ENCODE data around the gene TPH1. TPM values are rescaled to one million over a fixed set of nuclear protein-coding genes. Genes with fewer than 3 reads are reported as not detected.

Gene TPH1
- 0.14 TPM for total RNA-seq

DNA sequence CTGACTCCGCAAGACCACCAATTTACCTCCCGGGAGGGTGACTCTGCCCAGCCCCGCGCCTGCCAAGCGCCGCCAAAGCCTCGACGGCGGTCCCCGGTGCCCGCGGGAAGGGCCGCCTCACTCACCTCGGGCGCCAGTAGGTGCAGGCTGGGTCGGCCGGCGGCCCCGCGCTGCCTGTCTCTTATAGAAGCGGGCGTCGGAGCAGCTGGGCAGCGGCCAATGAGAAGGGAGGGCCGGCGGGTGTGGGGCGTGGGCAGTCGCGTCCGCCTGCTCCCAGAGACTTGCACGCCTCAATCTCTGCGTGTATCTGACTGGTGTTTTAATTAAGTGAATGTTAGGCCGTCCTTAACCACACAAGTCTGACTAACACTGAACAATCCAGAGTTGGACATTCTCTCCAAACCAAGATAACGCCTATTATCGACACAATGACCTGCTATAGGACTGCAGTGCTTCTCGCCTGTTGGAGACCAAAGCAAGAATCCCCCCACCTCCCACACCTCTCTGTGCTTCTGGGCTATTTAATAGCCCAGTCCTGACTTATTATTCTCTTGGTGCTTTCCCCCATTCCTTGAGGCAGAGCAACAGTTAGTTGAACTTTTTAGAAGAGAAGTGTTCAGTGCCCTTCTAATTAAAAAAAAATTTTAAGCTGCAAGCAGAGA is at the start of gene TPH1:
TPH1 (minus strand) TSS at position 154 of the 662 bp plus-strand sequence. CDS start 5,507 bp downstream, outside the sequence.
- peak; percentile 26 for DNase-seq (ENCODE audit: low spot score)

- no peak for DNase-seq (ENCODE audit: low spot score)
These were observed 47.9 kb upstream of the TPH1 start for GRCh38 chr11:18093959-18094358.

GRCh38 chr11:18091731-18092130 is 45.7 kb upstream of the TPH1 start:
- DNase-seq (ENCODE audit: low spot score) = no peak

DNA sequence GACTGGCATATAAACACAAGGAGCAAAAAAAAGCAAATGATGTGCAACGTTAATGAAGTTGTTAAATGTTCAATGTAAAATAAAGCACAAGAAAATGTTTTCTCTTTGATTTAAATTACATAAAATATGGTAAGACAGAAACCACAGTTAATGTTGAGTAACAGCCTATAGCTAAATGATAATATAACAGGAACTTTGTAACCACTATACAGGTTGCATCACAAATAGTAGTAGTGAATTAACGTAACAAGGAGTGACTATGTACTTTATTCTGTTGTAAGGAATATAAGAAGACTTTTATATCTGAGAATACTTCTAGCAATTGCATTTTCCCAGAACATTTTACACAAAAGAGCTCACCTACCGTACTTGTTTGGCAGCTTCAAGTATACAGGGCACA is 42.9 kb upstream of the TPH1 start:
- DNase-seq (ENCODE audit: low spot score) = no peak

- DNase-seq (ENCODE audit: low spot score) = no peak
These were observed 42.3 kb upstream of the TPH1 start for GRCh38 chr11:18088366-18088765.

DNA sequence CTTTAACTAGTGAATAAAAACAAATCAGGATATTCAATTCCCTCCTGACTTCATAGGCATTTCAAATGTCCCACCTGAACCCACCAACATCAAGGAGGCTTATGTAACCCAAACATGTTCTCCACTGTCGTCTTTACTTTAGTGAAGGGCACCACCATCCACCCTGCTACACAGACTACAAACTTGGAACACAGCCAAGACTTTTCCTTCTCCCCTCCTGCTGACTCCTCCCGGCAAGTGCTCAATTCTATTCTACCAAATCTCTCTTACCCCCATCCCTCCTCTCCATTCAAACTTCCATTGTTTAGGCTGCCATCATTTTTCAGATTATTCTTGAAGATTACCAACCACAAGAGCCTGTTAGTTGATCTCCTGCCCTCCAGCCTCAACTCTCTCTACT is 35.5 kb upstream of the TPH1 start:
- no peak for DNase-seq (ENCODE audit: low spot score)

DNA sequence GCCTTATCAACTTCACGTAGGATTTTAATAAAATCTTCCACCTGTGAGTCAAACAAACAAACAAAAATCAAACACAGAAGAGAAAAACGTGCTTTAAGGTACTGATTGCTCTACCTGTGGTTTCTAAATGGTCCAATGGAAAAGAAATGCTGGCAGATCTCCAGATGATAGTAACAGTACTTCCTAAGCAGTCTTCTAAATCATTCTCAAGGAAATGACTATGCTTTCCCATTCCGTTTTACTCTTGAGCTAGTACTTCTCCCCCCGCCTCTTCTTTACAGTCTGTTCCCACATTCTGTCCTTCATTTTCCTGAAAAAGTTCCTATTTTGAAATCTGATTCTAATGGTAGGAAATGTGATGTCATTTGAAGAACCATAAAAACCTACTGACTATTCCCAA is 34.4 kb upstream of the TPH1 start:
- DNase-seq (ENCODE audit: low spot score) = no peak

DNA sequence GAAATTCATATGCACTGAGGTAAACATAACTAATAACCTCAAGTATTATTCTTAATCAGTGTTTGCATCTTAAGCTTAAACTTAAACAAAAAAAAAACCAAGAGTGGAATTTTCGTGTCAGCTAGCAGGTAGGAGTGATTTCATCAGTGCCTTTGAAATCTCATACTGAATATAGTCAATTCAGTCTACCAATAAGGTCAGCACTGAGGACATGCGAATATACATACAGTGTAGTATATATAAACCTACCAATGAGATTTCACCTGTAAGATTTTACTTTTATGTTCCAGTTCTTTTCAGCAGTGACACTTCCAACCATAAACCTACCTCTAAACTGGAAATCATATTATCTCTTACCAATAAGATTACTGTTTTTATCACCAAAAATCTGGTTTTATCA is 32.8 kb upstream of the TPH1 start:
- DNase-seq (ENCODE audit: low spot score) = no peak

DNA sequence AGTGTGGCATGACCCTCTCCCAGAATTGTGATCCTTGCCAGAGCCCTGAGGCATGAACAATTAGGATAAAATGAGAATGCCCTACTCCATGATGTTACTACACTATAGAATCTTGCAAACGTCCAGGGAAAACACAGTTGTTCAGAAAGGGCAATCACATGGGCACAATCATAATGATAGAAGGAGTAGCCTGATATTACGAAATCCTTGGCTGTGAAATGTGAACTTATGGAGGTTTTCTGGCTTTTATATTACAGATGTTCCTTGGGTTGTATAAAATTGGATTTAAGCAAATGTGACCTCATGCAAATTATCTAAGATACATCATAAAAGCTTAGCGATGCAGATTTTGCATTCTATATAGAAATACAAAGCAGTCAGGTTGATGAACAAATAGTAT is 29.4 kb upstream of the TPH1 start:
- DNase-seq (ENCODE audit: low spot score) = no peak

GRCh38 chr11:18071098-18071705 is 25.1 kb upstream of the TPH1 start:
- DNase-seq (ENCODE audit: low spot score) = no peak

GRCh38 chr11:18067372-18067771 is 21.3 kb upstream of the TPH1 start:
- DNase-seq (ENCODE audit: low spot score) = no peak

DNA sequence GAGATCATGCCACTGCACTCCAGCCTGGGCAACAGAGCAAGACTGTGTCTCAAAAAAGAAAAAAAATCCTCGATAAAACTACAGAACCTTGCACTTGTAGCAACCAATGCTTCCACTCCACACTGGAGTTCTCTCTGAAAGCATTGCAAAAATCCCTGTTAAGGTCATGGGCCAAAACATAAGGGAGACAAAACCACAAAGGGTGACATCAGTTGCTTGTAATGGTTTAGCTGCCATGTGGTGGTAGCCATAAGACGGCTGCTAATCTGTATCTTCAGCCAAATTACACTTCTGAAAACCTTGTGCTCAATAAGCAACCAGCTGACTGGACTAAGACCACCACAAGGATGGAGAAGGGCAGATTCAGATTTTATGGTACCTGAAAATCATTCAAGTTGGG is 20.6 kb upstream of the TPH1 start:
- no peak for DNase-seq (ENCODE audit: low spot score)

- DNase-seq (ENCODE audit: low spot score) = no peak
These were observed 19.5 kb upstream of the TPH1 start for GRCh38 chr11:18065572-18065971.

DNA sequence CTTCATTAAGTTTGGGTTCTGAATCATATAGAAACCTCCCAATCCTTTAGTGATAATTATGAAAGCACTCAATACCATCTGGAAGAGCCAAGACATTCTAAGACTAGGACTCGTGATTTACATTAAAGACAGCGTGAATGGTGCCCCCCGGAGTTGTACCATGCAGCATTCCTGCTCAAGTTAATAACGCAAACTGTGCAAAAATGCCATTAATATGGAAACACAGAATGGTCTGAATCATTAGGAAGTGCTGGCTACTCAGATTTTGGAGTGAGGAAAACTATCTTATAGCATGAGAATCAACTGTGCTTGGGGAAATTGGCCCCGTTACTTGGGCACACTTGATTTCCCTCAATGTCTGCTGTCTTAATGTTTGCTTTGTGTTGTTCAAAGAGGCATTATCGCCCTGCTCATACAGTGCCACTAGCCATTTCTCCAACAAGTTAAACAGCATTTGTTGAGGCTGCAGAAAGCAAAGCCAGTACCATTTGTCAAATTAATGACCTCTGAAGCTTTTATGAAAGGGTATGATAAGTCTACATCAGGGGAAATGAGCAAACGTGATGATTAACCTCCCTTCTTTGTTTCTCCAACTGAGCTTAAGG is 18.5 kb upstream of the TPH1 start:
- DNase-seq (ENCODE audit: low spot score) = no peak

DNA sequence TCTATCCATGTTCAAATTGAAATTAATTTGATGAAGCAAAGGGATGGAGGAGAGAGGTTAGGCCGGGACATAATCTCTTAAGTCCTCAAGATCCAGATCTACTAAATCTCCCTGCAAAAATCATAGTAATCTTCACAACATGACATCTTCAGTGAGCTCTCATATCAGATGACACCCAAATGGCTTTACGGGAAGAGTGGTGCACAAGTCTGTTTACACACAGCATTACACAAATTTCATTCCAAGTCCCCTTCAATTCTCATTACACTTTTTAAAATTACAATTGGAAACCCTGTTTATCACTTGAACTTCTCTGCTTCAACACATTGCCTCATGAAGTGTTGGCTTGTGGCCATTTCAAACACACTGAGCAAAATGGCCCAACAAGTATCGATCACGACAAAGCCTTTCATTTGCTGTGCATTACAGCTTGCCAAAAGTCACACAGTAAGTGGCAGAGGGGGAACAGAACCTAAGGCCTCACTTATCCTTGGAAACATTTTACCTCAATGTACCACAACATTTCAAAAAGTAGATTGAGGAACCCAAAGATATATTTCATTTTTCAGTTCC is 17.9 kb upstream of the TPH1 start:
- DNase-seq (ENCODE audit: low spot score) = peak; percentile 19

DNA sequence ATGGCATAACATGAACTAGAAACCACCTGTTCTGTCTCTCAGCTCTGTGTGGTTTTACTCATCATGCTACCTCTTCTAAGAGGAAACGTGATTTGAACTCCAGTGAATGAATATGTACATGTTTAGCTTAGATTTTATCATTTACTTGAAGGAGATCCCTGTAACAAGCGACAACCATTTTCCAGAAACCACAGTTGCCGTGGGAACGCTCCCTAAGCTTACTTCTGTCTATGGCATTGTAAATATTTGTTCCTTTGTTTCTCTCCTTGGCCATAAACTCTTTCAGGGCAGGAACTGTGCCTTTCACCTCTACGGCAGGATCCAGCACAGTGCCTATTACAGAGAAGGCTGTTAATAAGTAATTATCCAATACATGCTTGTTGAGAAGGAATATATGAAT is 17.1 kb upstream of the TPH1 start:
- DNase-seq (ENCODE audit: low spot score) = no peak

DNA sequence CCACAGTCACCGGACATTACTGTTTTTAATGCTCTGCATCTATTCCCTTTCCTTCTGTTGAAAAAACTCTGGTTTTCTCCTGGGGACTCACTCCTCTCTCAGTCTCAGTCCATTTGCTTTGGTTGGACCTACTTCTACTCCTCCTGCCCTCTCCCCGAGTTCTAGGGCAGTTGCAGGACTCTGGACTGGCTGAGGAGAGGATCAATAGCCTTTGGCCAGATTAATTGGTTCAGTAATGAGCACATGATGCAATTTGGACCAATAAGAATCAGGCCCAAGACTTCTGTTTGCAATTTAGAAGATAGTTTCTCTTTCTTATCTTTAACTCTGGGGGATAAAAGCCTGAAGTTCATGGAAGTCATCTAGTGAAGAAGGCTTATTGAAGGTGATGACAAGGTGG is 15.3 kb upstream of the TPH1 start:
- DNase-seq (ENCODE audit: low spot score) = no peak

DNA sequence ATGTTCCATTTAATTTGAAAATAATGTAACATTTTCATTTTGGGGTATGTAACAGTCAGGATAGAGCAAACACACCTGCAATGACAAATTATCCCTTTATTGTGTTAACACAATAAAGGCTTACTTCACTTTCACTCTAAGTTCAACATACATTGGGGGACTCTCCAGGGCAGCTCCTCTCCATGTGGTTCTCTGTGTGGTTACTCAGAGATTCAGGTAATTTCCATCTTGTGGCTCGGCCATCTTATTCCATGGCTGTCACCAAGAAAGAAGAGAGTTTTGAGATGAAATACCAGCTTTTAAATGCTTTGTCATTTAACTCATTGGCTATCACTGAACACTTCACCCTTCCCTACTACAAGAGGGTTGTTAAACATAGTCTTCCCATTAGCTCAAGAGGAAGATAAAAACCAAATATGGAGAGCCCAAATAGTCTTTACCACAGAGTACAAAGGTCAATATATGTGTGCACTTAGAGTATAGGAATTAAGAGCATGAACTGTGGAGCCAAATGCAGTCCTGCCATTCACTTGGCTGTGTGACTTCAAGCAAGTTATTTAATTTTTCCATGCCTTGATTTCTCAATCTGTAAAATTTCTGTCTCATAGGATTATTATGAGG is 10.6 kb upstream of the TPH1 start:
- DNase-seq (ENCODE audit: low spot score) = no peak

GRCh38 chr11:18054511-18055103 is 8.5 kb upstream of the TPH1 start:
- no peak for DNase-seq (ENCODE audit: low spot score)

- no peak for DNase-seq (ENCODE audit: low spot score)
These were observed 4.8 kb upstream of the TPH1 start for GRCh38 chr11:18050848-18051247.

- DNase-seq (ENCODE audit: low spot score) = no peak
These were observed 9.6 kb downstream of the TPH1 start for GRCh38 chr11:18036456-18036855.

- no peak for DNase-seq (ENCODE audit: low spot score)
These were observed 18.6 kb downstream of the TPH1 start for GRCh38 chr11:18027475-18027874.

Data from mucosa of gallbladder (tissue), 1 donor.